Psoas muscle (tissue), 8 donors: ENCODE data around the gene GADD45G. TPM values are rescaled to one million over a fixed set of nuclear protein-coding genes. Genes with fewer than 3 reads are reported as not detected.

Experiments used
- ATAC-seq, 4 donors: fragments of 200-7000 bp; cut with Tn5 transposase; one replicate each; pipeline ENCODE4 v1.9.1; 2020; ENCODE audit warnings: moderate library complexity in 3 of 4, mild to moderate bottlenecking in 2 of 4
- DNase-seq, 2 donors: peaks; one replicate each; pipeline ENCODE4 v3.0.0-alpha.2; 2020
- H3K27ac ChIP-seq: fragments of 200-600 bp; one replicate; pipeline ENCODE4 v1.8.0; 2022
- H3K27me3 ChIP-seq, 3 donors: fragments of 200-600 bp in 1 of 3; one replicate each; pipeline versions ENCODE4 v1.6.1 to v1.8.0; 2013 to 2022; ENCODE audit warnings: low read length in 2 of 3, mild to moderate bottlenecking in 2 of 3, moderate library complexity in 1 of 3; ENCODE audit not compliant: insufficient read depth in 3 of 3
- H3K36me3 ChIP-seq, 2 donors: fragments of 200-600 bp in 1 of 2; one replicate each; pipeline versions ENCODE4 v1.6.1 to v1.8.0; 2013 to 2022; ENCODE audit warnings: low read depth in 1 of 2, mild to moderate bottlenecking in 1 of 2, moderate library complexity in 1 of 2; ENCODE audit not compliant: insufficient read depth in 1 of 2
- H3K4me1 ChIP-seq: fragments of 200-600 bp; one replicate; pipeline ENCODE4 v1.8.0; 2022
- H3K4me3 ChIP-seq: fragments of 200-600 bp; one replicate; pipeline ENCODE4 v1.8.0; 2022; ENCODE audit warnings: mild to moderate bottlenecking
- H3K9me3 ChIP-seq: fragments of 200-600 bp; one replicate; pipeline ENCODE4 v1.8.0; 2022
- CTCF ChIP-seq: fragments of 200-600 bp; IDR thresholded peaks from one replicate; pipeline ENCODE4 v1.8.0; 2022; ENCODE audit warnings: antibody characterized with exemption
- WGBS, 3 donors: extraction: QIAGEN DNeasy Blood & Tissue Kit; methylation state at CpG; one replicate each; pipeline versions ENCODE4 v1.1.6 to v1.1.7; 2013; 5-methylcytosine and 5-hydroxymethylcytosine counted together
- intact Hi-C, 2 donors: fragments of 100-400 bp; cut with DNase I; formaldehyde crosslinking; loops; one replicate each; pipeline versions ENCODE4 v1.11.0 to v1.14.2; 2022
- polyA plus RNA-seq, 3 donors: library from polyadenylated mRNA; stranded (reverse); fragments of 200-250 nt; gene quantifications; one replicate each; pipeline ENCODE4 v1.2.3, GENCODE V29; 2013
- total RNA-seq, 4 donors: library from RNA; stranded (reverse); fragmentation: NEBNext Ultra II Directional in 2 of 4; extraction: Animal tissue kit (Norgen Biotek cat#: 25700) in 2 of 4; gene quantifications; one replicate each; pipeline versions ENCODE4 v1.2.1 to v1.2.4, GENCODE V29; 2021 to 2023
- donor health status: healthy with polysubstance abuse.
- donor health status: DM: no; HTN: no; CAD: no; lungs with moderate emphysema.
- donor health status: Bipolar disorder and iron deficiency.
- donor health status: healthy.
- donor health status: DM: yes; HTN: yes; CAD: no.
- donor health status: DM: no; HTN: no; CAD: no.
- donor health status: DM: no; HTN: no; CAD: no.
- donor health status: DM: yes; HTN: yes; CAD: no.

GADD45G gene
- total and polyA plus RNA-seq, 7 donors: 2.4 to 288 (median 30.7) TPM

DNA sequence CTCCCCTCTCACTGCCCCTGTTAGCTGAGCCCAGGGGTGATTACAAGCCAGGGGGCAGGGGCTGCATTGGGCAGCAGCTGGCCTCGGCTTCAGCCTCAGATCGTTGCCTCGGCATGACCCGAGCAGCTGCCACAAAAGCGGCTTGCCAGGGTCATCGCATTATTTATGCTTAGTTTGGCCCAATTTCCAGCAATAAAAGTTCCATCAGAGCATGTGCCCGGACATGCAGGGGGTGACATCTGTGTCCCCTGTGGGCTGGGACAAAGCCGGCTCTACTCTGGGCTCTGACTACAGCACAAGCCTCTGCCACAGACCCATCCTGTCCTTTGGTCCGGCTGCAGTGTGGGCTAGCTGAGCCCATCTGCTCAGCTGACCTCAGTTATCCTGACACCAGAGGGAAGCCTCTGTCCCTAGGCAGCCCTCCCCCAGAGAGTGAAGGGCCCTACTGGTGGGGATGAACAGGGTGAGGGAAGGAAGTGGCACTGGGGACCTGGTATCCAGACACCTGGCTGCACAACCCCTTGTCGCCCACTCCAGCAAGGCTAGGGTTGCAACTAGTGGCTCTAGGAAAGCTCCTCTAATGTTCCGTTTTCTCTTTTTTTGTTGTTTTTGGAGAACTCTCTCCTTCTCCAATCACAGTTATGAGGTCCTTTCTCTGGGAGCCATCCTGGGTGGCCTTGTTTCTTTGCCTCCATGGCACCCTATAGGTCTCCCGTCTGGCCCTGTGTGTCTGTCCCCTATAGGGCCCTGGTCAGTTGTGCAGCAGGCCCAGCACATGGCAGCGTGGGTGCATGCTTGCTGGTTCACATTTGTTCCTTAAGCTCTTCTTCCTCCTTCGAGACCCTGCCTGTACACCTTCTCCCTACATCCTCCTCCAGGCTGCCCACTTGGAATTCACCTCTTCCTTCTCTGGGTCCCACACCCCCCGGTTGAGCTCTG lies 13.3 kb upstream of the GADD45G start:
- H3K27ac ChIP-seq: no peak overlapping the region
- peaks cover 0 to 2% (median 0%) of the 10 kb centered on the region in 3 donors for H3K27me3 ChIP-seq
- intact Hi-C loops: loop anchor here in 1 of 2 donors (10.0 kb wide), 2 partner anchors 1053 to 1173 kb away; partner anchors contain the start of gene DIRAS2
- H3K36me3 ChIP-seq: no peaks in the 10 kb centered on the region
- no peak for ATAC-seq
- no peak for TF ChIP-seq CTCF
- no peaks in the 10 kb centered on the region for H3K9me3 ChIP-seq
- H3K4me1 ChIP-seq: no peaks in the 10 kb centered on the region
- 56 to 66% (median 64%) methylated on average over 15 of the region's 15 CpGs for WGBS, 3 donors
- no peak overlapping the region for H3K4me3 ChIP-seq
- DNase-seq: no peak

DNA sequence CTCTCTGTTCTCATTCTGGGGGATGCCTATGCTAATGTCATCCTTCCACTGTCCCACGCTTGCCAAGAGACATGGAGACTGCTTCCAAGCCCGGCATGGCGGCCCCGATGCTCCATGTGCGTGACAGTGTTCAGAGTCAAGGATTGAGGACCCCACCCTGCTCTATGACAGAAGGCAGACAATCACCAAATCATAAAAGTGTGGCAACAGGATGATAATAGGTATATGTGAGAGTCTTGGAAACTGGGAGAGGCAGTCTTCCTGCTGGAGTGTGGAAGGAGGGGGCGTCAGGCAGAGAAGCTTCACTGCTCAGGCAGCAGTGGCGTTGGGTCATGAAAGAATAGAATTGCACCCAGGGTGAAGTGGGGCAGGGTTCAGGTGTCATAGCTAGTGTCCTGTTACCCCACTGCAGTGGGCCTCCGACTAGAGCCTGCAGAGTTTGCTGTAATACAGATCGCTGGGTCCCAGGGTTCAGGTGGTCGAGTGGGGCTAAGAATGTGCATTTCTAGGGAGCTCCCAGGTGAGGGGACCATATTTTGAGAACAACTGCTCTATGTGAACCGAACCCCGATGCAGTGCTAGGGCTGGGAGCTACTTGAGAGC lies 12.5 kb upstream of the GADD45G start:
- TF ChIP-seq CTCF: no peak
- intact Hi-C loops: loop anchor here in 1 of 2 donors (10.0 kb wide), 2 partner anchors 1052 to 1172 kb away; partner anchors contain the start of gene DIRAS2
- no peaks in the 10 kb centered on the region for H3K4me1 ChIP-seq
- H3K27me3 ChIP-seq: peaks cover 0 to 2% (median 0%) of the 10 kb centered on the region in 3 donors
- H3K9me3 ChIP-seq: no peaks in the 10 kb centered on the region
- H3K4me3 ChIP-seq: no peak overlapping the region
- no peak overlapping the region for H3K27ac ChIP-seq
- H3K36me3 ChIP-seq: no peaks in the 10 kb centered on the region
- no peak for DNase-seq
- WGBS, 3 donors: 91 to 96% (median 94%) methylated on average over 12 of the region's 12 CpGs
- no peak for ATAC-seq

GRCh38 chr9:89592963-89593726 lies 11.7 kb upstream of the GADD45G start:
- peaks cover 0 to 2% (median 0%) of the 10 kb centered on the region in 3 donors for H3K27me3 ChIP-seq
- TF ChIP-seq CTCF: no peak
- no peaks in the 10 kb centered on the region for H3K9me3 ChIP-seq
- no peaks in the 10 kb centered on the region for H3K4me1 ChIP-seq
- no peak for DNase-seq
- no peak for ATAC-seq
- 68 to 77% (median 74%) methylated on average over 13 of the region's 13 CpGs for whole genome bisulfite sequencing, 3 donors
- intact Hi-C loops: loop anchor here in 1 of 2 donors (10.0 kb wide), 2 partner anchors 1052 to 1172 kb away; partner anchors contain the start of gene DIRAS2
- no peaks in the 10 kb centered on the region for H3K36me3 ChIP-seq
- H3K27ac ChIP-seq: no peak overlapping the region
- no peak overlapping the region for H3K4me3 ChIP-seq

DNA sequence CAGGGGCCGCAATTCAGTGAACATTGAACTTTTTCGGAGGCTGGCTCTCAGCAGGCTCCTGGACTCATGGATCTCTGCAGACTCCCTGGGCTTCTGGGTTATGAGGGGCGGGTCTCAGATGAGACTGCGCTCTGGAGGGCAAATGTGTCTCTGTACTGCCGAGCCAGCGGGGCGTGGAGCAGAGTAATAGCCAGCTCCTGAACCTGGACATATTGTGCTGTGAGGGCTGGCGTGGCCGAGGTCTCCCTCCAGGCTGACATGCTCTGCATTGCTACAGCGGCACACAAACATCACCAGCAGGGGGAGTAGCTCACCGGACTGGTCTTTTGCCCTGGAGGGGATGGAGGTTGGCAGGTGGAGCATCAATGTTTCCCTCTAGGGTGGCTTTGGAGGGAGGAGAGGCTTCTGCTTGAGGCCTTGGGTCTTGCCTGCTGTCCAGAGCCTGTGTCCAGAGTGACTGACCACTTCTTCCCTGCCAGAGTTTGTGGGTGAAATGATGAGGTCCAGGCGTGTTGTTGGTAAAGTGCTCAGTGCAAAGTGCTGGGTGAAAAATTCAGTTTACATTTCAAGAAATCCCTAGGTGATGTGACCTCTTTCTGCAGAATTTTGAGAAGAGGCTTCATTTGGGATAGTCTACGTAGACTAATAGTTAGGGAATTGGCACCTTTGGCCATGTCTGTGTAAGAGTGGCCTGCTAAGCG lies 10.9 kb upstream of the GADD45G start:
- H3K9me3 ChIP-seq: no peaks in the 10 kb centered on the region
- DNase-seq: peak in 1 of 2 donors; percentile 38
- ATAC-seq: peak in 3 of 4 donors; percentile 28 to 54 (median 31)

More for the DNA sequence above, 10.9 kb upstream of the GADD45G start:
- peak; percentile 40 for TF ChIP-seq CTCF
- 68 to 73% (median 68%) methylated on average over 14 of the region's 14 CpGs for WGBS, 3 donors
- H3K4me1 ChIP-seq: no peaks in the 10 kb centered on the region
- intact Hi-C loops: loop anchor here in 1 of 2 donors (10.0 kb wide), 2 partner anchors 1051 to 1171 kb away; partner anchors contain the start of gene DIRAS2
- no peak overlapping the region for H3K4me3 ChIP-seq
- no peaks in the 10 kb centered on the region for H3K36me3 ChIP-seq
- peaks cover 0 to 2% (median 0%) of the 10 kb centered on the region in 3 donors for H3K27me3 ChIP-seq
- H3K27ac ChIP-seq: no peak overlapping the region
